GM23338 (cell line): Measurements from ENCODE around the gene TMEM128. TPM values are rescaled to one million over a fixed set of nuclear protein-coding genes. Genes with fewer than 3 reads are reported as not detected.
A peak's percentile ranks its signal among the peaks of the same experiment; 100 is the strongest.

Experiments
- ATAC-seq: fragments of 200-7000 bp; cut with Tn5 transposase; 3 replicates; pipeline ENCODE4 v1.9.1; 2020
- DNase-seq: peaks from one replicate; pipeline ENCODE4 v3.0.0-alpha.2; 2015; ENCODE audit warnings: low spot score
- H2AFZ ChIP-seq: fragments of 200-600 bp; sonication (generic); 2 replicates; pipeline ENCODE4 v1.8.0; 2016; ENCODE audit warnings: antibody characterized with exemption, mild to moderate bottlenecking, moderate library complexity
- H3F3A ChIP-seq: fragments of 200-600 bp; sonication (generic); replicated peaks from 2 replicates; pipeline ENCODE4 v1.8.0; 2017; ENCODE audit warnings: antibody characterized with exemption, mixed run types, low read depth
- H3K27ac ChIP-seq: fragments of 200-600 bp; sonication (generic); 2 replicates; pipeline ENCODE4 v1.6.1; 2016; ENCODE audit warnings: low read depth
- H3K27me3 ChIP-seq: fragments of 200-600 bp; sonication (generic); 2 replicates; pipeline ENCODE4 v1.8.0; 2016; ENCODE audit warnings: mild to moderate bottlenecking, mixed run types, moderate library complexity; ENCODE audit not compliant: insufficient read depth
- H3K36me3 ChIP-seq: fragments of 200-600 bp; sonication (generic); 2 replicates; pipeline ENCODE4 v1.8.0; 2016; ENCODE audit warnings: mild to moderate bottlenecking; ENCODE audit not compliant: insufficient read depth
- H3K4me1 ChIP-seq: fragments of 200-600 bp; sonication (generic); 2 replicates; pipeline ENCODE4 v1.8.0; 2016; ENCODE audit warnings: mild to moderate bottlenecking, moderate library complexity; ENCODE audit not compliant: insufficient read depth
- H3K4me2 ChIP-seq: fragments of 200-600 bp; sonication (generic); 2 replicates; pipeline ENCODE4 v1.7.1; 2017; ENCODE audit warnings: mixed run types
- H3K4me3 ChIP-seq: fragments of 200-600 bp; sonication (generic); 2 replicates; pipeline ENCODE4 v1.6.1; 2016; ENCODE audit warnings: mixed run types
- H3K79me2 ChIP-seq: fragments of 200-600 bp; sonication (generic); replicated peaks from 2 replicates; pipeline ENCODE4 v1.8.0; 2017; ENCODE audit warnings: mild to moderate bottlenecking; ENCODE audit not compliant: insufficient read depth
- H3K9me2 ChIP-seq: fragments of 200-600 bp; sonication (generic); 2 replicates; pipeline ENCODE4 v1.8.0; 2017; ENCODE audit not compliant: insufficient read depth
- H4K20me1 ChIP-seq: fragments of 200-600 bp; sonication (generic); replicated peaks from 2 replicates; pipeline ENCODE4 v1.8.0; 2017; ENCODE audit warnings: mild to moderate bottlenecking; ENCODE audit not compliant: insufficient read depth
- H3K27ac Mint-ChIP-seq: 2 replicates; pipeline ENCODE4 v1.8.0; 2020; ENCODE audit warnings: inconsistent platforms, mild to moderate bottlenecking, moderate library complexity, mixed read lengths
- H3K27me3 Mint-ChIP-seq: 3 replicates; pipeline ENCODE4 v1.8.0; 2022; ENCODE audit warnings: low read depth, mild to moderate bottlenecking, moderate library complexity, mixed read lengths, inconsistent platforms; ENCODE audit not compliant: insufficient read depth, poor library complexity
- H3K36me3 Mint-ChIP-seq: 3 replicates; pipeline ENCODE4 v1.8.0; 2021; ENCODE audit warnings: low read depth, mild to moderate bottlenecking, inconsistent platforms, moderate library complexity, mixed read lengths
- H3K4me1 Mint-ChIP-seq: 3 replicates; pipeline ENCODE4 v1.8.0; 2020; ENCODE audit warnings: mild to moderate bottlenecking, inconsistent platforms, mixed read lengths
- H3K4me3 Mint-ChIP-seq: 3 replicates; pipeline ENCODE4 v1.8.0; 2021; ENCODE audit warnings: moderate library complexity, mild to moderate bottlenecking, inconsistent platforms, mixed read lengths
- H3K9me3 Mint-ChIP-seq: 3 replicates; pipeline ENCODE4 v1.8.0; 2020; ENCODE audit warnings: moderate library complexity, mild to moderate bottlenecking, inconsistent platforms, mixed read lengths
- CREB1 ChIP-seq: fragments of 250-450 bp; sonication (Bioruptor Pico); IDR thresholded peaks from 2 replicates; pipeline ENCODE4 v1.5.0; 2020; ENCODE audit warnings: low read depth, mild to moderate bottlenecking, moderate library complexity
- CTCF ChIP-seq, 2 experiments: fragments of 200-600 bp in 1 of 2; sonication (generic) in 1 of 2; conservative IDR thresholded peaks; 2 replicates each; pipeline versions ENCODE4 v1.5.1 to v1.6.1; 2016 to 2017; ENCODE audit warnings: antibody characterized with exemption in 2 of 2, low read depth in 2 of 2, mild to moderate bottlenecking in 2 of 2, moderate library complexity in 1 of 2
- ETS1 ChIP-seq: IDR thresholded peaks from 2 replicates; pipeline ENCODE4 v1.6.1; 2016; ENCODE audit warnings: antibody characterized with exemption
- EZH2 ChIP-seq: fragments of 200-600 bp; sonication (generic); IDR thresholded peaks from one replicate; pipeline ENCODE4 v1.8.0; 2017; ENCODE audit warnings: antibody characterized with exemption, mild to moderate bottlenecking, low read depth; ENCODE audit not compliant: unreplicated experiment
- EZH2phosphoT487 ChIP-seq: fragments of 200-600 bp; sonication (generic); IDR thresholded peaks from one replicate; pipeline ENCODE4 v1.8.1; 2018; ENCODE audit warnings: antibody characterized with exemption; ENCODE audit not compliant: unreplicated experiment
- JUNB ChIP-seq: IDR thresholded peaks from one replicate; pipeline ENCODE4 v1.6.1; 2016; ENCODE audit warnings: antibody characterized with exemption; ENCODE audit not compliant: unreplicated experiment
- NANOG ChIP-seq: IDR thresholded peaks from 2 replicates; pipeline ENCODE4 v1.6.1; 2016; ENCODE audit warnings: antibody characterized with exemption, borderline replicate concordance
- POLR2AphosphoS5 ChIP-seq: IDR thresholded peaks from 2 replicates; pipeline ENCODE4 v1.6.1; 2016; ENCODE audit warnings: antibody characterized with exemption, low read depth
- REST ChIP-seq: IDR thresholded peaks from one replicate; pipeline ENCODE4 v1.6.1; 2018; ENCODE audit warnings: antibody characterized with exemption; ENCODE audit not compliant: unreplicated experiment
- ZNF114 ChIP-seq: fragments of 250-450 bp; sonication (Bioruptor Pico); IDR thresholded peaks from 2 replicates; pipeline ENCODE4 v1.5.0; 2020; ENCODE audit warnings: mild to moderate bottlenecking, moderate library complexity
- ZNF331 ChIP-seq: fragments of 250-450 bp; sonication (Bioruptor Pico); IDR thresholded peaks from 2 replicates; pipeline ENCODE4 v1.5.0; 2020; ENCODE audit warnings: low read depth, mild to moderate bottlenecking, moderate library complexity
- ZNF462 ChIP-seq: fragments of 250-450 bp; sonication (Bioruptor Pico); IDR thresholded peaks from 2 replicates; pipeline ENCODE4 v1.5.0; 2020; ENCODE audit warnings: mild to moderate bottlenecking, moderate library complexity
- polyA plus RNA-seq: library from polyadenylated mRNA; unstranded; fragments of >200 nt; fragmentation: Nextera tagmentation; extraction: Ambion mirVana; gene quantifications from 2 replicates; pipeline ENCODE4 v1.2.1, GENCODE V29; 2016
- total RNA-seq: library from RNA; depleted of rRNA; stranded (reverse); fragments of >200 nt; shearing (Covaris generic); gene quantifications from 2 replicates; pipeline ENCODE4 v1.2.3, GENCODE V29; 2014

The TMEM128 gene
- total and polyA plus RNA-seq, 2 experiments from 2014 or later, result 22.7 to 25.9 TPM

- no peaks in the 10 kb centered on the region for H3K9me2 ChIP-seq
- DNase-seq (no peak), ATAC-seq (no peak)
- no peak overlapping the region for H3K4me2 ChIP-seq
- no peak overlapping the region for H3K4me3 ChIP-seq
- H3K79me2 ChIP-seq, result peaks cover 4% of the 10 kb centered on the region
- H3F3A ChIP-seq, result 0 out of 2 replicates have a peak, but pooled peaks cover 3% of the 10 kb centered on the region
- Mint-ChIP-seq H3K36me3 (peaks cover 10% of the 10 kb centered on the region; the same call in 2 of the 3 replicates), H3K9me3 (no peaks in the 10 kb centered on the region), H3K4me1 (peaks cover 11% of the 10 kb centered on the region), H3K27ac (no peak overlapping the region), H3K27me3 (peaks cover 6% of the 10 kb centered on the region), H3K4me3 (0 out of 3 replicates have a peak overlapping the region, but pooled peaks have one; percentile 37)
- no peaks in the 10 kb centered on the region for H4K20me1 ChIP-seq
- no peak overlapping the region for H2AFZ ChIP-seq
- no peak overlapping the region for H3K27ac ChIP-seq
- peaks cover 9% of the 10 kb centered on the region; the same call in 1 of the 2 replicates for H3K27me3 ChIP-seq
- peaks cover 7% of the 10 kb centered on the region for H3K4me1 ChIP-seq
- H3K36me3 ChIP-seq, result peaks cover 3% of the 10 kb centered on the region; the same call in 1 of the 2 replicates
- TF ChIP-seq REST (no peak), ETS1 (no peak), ZNF462 (CRISPR knock-in tag) (no peak), EZH2phosphoT487 (no peak), CREB1 (CRISPR knock-in tag) (no peak), ZNF331 (CRISPR knock-in tag) (no peak), EZH2 (no peak), ZNF114 (CRISPR knock-in tag) (no peak), NANOG (no peak), CTCF (conservative IDR thresholded peaks at IDR 0.05; ENCODE audit: low read depth in 2 of 2) (no peak), JUNB (no peak), POLR2AphosphoS5 (no peak)
These were observed 1.8 kb upstream of the TMEM128 start for GRCh38 chr4:4249866-4250265.
